ENCODE measurements around the gene ASB6. TPM values are rescaled to one million over a fixed set of nuclear protein-coding genes. Genes with fewer than 3 reads are reported as not detected.
A peak's percentile ranks its signal among the peaks of the same experiment; 100 is the strongest.
"Not testable (repeated sequence)": the region's sequence is repeated elsewhere in the genome, so short reads cannot be mapped to it uniquely, and the experiment has no call there.

Gene ASB6
- total RNA-seq, 2 experiments from 2014 or later = 24.9 to 25.1 TPM

DNA sequence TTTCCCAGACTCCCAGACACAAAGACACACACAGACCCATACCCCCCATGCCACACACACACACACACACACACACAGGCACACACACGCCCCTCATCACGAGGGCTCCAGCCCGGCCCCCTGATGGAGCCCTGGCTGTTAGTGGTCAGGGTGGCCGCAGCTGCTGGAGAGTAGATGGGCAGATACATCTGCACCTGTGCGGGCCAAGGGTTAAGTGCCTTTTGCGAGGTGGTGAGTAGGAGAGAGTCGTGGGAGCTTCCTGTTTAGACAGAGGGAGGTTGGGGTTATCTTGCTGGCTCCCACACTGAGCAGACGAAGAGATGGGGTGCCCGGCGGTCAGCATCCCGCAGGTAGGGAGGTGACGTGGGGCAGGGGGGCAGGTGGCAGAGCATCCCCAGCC lies 31.7 kb upstream of the ASB6 start:
- H3K4me1 Mint-ChIP-seq = no peaks in the 10 kb centered on the region
- no peak overlapping the region for H3K4me3 Mint-ChIP-seq

DNA sequence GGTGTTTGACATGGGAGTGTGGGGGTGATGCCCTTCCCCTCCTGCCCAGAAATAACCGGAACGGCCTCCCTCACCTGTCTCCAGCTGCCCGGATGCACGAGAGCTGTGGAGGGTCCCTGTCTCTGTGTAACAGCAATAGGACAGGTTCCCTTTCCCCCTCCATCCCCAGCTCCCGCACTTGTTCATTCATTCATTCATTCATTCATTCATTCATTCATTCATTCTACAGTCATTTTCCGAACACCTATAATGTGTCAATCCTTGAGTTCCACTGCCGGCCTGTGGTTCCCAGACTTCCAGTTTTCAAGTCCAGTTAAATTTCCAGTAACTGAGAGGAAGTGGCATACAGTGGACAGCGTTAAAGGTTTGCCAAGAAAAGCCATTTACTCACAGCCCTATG lies 30.8 kb upstream of the ASB6 start:
- H3K4me3 Mint-ChIP-seq = no peak overlapping the region
- no peaks in the 10 kb centered on the region for H3K36me3 Mint-ChIP-seq
- DNase-seq = no peak
- no peaks in the 10 kb centered on the region for H3K4me1 Mint-ChIP-seq
- no peaks in the 10 kb centered on the region for H3K9me3 Mint-ChIP-seq
- H3K27ac Mint-ChIP-seq = no peak overlapping the region
- peaks cover 18% of the 10 kb centered on the region for H3K27me3 Mint-ChIP-seq

More for the DNA sequence above, 31.7 kb upstream of the ASB6 start:
- Mint-ChIP-seq H3K9me3 (no peaks in the 10 kb centered on the region), H3K36me3 (no peaks in the 10 kb centered on the region), H3K27me3 (peaks cover 21% of the 10 kb centered on the region), H3K27ac (no peak overlapping the region)
- DNase-seq = no peak

DNA sequence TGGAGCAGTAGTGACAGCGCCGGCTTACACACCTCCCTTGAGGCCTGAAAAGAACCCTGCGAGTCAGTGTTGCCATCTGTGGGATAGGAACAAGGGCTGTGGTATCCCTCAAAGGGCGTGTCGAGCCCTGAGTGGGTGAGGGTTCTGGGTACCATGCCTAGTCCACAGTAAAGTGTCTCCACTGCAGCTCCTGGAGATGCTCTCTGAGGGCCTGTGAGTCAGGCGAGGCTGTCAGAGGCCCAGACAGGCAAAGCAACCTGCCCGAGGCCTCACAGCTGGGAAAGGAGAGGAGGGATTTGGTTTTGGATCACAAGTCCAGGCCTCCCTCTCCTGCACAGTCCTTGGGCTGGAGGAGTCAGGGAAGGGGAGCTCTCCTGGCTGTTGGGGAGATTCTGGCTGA lies 29.6 kb upstream of the ASB6 start:
- DNase-seq = peak; percentile 31
- H3K4me3 Mint-ChIP-seq = no peak overlapping the region
- peaks cover 26% of the 10 kb centered on the region for H3K27me3 Mint-ChIP-seq
- H3K27ac Mint-ChIP-seq = no peak overlapping the region
- no peaks in the 10 kb centered on the region for H3K36me3 Mint-ChIP-seq
- no peaks in the 10 kb centered on the region for H3K9me3 Mint-ChIP-seq
- H3K4me1 Mint-ChIP-seq = no peaks in the 10 kb centered on the region

DNA sequence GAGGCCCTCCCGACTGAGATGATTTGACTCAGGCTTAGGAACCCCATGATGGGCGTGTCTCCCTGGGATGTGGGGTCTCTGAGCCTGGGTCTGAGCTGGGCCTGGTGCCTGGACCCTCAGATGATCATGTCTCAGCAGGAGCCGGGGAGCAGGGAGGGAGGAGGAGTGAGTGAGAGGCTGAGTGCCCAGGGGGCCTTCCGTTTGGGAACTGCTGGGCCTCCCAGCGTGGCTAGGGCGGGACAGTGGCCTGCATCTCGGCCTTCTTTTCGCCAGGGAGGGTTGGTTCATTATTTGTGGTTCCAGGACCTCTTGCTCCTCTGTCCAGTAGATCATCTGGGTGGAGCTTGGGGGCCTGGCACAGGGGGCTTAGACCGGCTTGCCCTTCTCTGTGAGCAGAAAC lies 29.1 kb upstream of the ASB6 start:
- no peaks in the 10 kb centered on the region for H3K4me1 Mint-ChIP-seq
- no peaks in the 10 kb centered on the region for H3K9me3 Mint-ChIP-seq
- no peak overlapping the region for H3K4me3 Mint-ChIP-seq
- H3K27ac Mint-ChIP-seq = no peak overlapping the region
- no peak for DNase-seq
- no peaks in the 10 kb centered on the region for H3K36me3 Mint-ChIP-seq
- peaks cover 22% of the 10 kb centered on the region for H3K27me3 Mint-ChIP-seq

DNA sequence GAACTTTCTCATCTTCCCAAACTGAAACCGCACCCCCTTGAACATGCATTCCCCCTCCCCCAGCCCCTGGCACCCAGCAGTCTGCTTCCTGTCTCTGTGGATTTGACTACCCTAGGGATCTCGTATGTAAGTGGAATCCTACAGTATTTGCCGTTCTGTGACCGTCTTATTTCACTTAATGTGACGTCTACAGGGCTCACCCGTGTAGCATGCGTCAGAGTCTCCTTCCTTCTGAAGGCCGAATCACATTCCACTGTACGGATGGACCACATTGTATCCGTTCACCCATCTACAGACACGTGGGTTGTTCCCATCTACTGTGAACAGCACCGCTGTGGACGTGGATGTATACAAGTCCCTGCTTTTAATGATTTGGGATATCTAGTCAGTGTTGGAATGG lies 28.0 kb upstream of the ASB6 start:
- H3K36me3 Mint-ChIP-seq = no peaks in the 10 kb centered on the region
- DNase-seq = no peak
- H3K9me3 Mint-ChIP-seq = no peaks in the 10 kb centered on the region
- peaks cover 26% of the 10 kb centered on the region for H3K27me3 Mint-ChIP-seq
- H3K27ac Mint-ChIP-seq = no peak overlapping the region
- no peak overlapping the region for H3K4me3 Mint-ChIP-seq
- H3K4me1 Mint-ChIP-seq = no peaks in the 10 kb centered on the region

DNA sequence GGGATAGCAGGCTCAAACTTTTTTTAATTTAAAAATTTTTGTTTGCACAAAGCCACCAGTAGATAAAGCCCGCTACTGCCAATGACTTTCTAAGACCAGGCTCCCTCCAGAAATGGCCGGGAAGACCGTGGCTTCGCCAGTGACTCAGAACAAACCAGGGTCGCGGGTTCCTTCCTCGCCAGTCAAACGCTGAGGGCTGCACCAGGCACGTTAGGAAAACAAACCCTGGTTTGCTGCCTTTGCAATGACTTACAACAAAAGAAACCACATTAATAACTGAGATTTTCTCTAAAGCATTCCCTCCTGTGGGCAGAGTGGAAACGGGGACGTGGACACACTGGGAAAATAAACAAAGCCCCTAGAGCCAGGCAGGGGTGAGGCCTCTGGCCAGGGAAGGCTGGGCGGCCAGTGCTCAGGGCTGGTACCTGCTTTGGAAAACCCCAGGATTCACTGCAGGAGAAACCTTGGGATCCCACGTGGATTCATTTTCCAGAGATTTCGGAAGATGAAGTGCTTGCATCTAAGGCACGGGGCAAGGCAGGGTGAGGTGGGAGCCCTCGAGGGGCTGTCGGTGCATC lies 27.3 kb upstream of the ASB6 start:
- Mint-ChIP-seq H3K4me3 (no peak overlapping the region), H3K9me3 (no peaks in the 10 kb centered on the region), H3K36me3 (no peaks in the 10 kb centered on the region), H3K27ac (no peak overlapping the region), H3K4me1 (no peaks in the 10 kb centered on the region), H3K27me3 (peaks cover 34% of the 10 kb centered on the region)
- no peak for DNase-seq

DNA sequence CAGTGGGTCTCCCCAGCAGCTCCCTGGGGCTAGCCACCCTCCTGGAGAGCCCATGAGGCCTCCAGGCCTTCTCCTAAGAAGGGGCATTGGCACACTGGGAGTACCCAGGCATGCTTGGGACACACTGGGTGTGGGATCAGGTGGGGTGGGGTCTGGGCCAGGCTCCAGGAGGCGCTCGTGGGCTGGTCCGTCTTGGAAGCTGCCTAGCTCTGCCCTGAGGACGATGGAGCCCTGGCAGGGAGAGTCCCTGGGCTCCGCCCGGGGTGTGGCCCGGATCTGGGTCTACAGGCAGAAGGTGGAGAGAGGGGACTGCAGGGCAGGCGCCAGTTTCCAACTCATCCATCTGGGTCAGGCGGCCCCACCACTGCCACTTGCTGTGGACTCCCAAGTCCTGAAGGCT lies 25.9 kb upstream of the ASB6 start:
- H3K27me3 Mint-ChIP-seq = peaks cover 34% of the 10 kb centered on the region
- DNase-seq = no peak
- H3K27ac Mint-ChIP-seq = no peak overlapping the region
- no peaks in the 10 kb centered on the region for H3K36me3 Mint-ChIP-seq
- H3K4me1 Mint-ChIP-seq = no peaks in the 10 kb centered on the region
- no peaks in the 10 kb centered on the region for H3K9me3 Mint-ChIP-seq
- no peak overlapping the region for H3K4me3 Mint-ChIP-seq

DNA sequence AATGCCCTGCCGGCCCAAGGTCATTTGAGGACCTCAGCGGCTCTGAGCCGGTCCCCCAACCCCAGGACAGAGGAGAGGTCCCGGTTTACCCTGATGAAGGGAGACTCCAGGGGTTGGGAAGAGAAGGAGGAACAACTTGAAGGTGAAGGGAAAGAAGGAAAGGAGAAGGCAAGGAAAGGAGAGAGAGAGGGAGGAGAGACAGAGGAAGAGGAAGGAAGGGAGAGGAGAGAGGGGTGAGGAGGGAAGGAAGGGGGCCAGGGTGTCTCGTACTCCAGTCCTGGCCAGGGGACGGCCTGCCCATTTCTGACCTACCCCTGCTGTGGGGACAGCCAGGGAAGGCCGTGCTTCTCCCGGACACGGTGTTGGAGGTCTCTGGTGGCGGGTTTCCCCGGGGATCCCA lies 25.4 kb upstream of the ASB6 start:
- no peaks in the 10 kb centered on the region for H3K9me3 Mint-ChIP-seq
- no peak overlapping the region for H3K27ac Mint-ChIP-seq
- no peaks in the 10 kb centered on the region for H3K4me1 Mint-ChIP-seq
- DNase-seq = no peak
- H3K4me3 Mint-ChIP-seq = no peak overlapping the region
- no peaks in the 10 kb centered on the region for H3K36me3 Mint-ChIP-seq
- H3K27me3 Mint-ChIP-seq = peaks cover 34% of the 10 kb centered on the region

DNA sequence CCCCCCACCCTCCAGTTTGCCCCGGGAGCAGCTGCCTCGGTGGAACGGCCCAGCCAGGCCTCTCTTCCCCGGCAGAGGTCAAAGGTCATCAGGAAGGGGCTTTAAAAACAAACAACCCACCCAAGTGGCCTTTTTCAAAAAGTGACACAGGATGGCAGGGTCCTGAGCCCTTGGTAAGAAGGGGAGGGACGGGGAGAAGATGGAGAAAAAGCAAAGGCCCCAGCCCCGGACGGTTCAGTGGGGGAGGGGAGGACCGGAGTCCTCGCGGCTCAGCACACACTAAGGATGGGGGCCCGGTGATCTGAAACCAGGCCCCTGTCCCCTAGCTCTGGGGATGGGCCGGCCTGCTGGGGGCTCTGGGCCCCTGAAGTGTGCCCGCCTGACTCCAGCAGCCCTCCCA lies 24.6 kb upstream of the ASB6 start:
- no peak for DNase-seq
- Mint-ChIP-seq H3K9me3 (no peaks in the 10 kb centered on the region), H3K4me1 (no peaks in the 10 kb centered on the region), H3K27ac (no peak overlapping the region), H3K36me3 (no peaks in the 10 kb centered on the region), H3K27me3 (peaks cover 34% of the 10 kb centered on the region), H3K4me3 (no peak overlapping the region)

DNA sequence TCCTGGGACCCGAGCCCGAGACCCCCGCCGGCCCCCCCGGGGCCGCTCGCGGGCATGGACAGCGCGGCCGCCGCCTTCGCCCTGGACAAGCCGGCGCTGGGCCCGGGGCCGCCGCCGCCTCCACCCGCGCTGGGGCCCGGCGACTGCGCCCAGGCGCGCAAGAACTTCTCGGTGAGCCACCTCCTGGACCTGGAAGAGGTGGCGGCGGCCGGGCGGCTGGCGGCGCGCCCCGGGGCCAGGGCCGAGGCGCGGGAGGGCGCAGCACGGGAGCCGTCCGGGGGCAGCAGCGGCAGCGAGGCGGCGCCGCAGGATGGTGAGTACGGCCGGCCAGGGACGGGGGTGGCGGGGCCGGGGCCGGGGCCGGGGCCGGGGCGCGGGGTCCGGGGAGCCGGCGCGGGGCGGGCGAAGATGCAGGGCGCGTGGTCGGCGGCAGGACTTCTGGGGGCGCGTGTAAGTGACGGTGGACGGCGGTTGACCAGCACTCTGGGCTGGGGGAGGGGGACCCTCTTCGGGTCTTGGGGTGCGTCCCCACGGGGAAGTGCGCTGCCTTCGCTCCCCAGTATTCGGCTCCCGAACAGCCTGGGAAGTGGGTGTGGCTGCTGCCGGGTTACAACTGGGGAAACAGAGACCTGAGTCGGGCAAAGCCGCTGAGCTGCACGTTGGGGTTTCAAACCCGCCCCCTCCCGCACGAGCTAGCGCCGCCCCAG lies 24.0 kb upstream of the ASB6 start:
- Mint-ChIP-seq H3K4me3 (peak overlapping the region; percentile 43), H3K9me3 (no peaks in the 10 kb centered on the region), H3K27ac (no peak overlapping the region), H3K27me3 (peaks cover 34% of the 10 kb centered on the region), H3K4me1 (no peaks in the 10 kb centered on the region), H3K36me3 (no peaks in the 10 kb centered on the region)
- no peak for DNase-seq

DNA sequence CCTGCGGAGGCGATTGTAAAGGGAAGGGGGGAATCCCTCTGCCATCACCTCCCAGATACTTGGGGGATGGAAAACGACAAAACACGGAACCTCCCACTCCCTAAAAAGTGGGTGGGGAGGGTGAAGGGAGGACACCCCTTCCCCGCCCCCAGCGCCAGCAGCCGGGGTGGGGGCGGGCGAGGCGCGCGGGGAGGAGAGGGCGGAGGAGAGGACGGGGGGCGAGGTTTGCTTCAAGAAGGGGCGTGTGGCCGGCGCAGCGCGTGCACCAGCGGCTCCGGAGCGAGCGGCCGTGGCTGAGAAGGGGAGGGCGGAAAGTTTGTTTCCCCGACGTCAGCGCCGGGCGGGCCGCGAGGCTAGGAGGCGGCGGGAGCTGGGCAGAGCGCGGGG lies 23.4 kb upstream of the ASB6 start, which contains the start of gene PRRX2:
TSS of gene PRRX2 (plus strand) at position 259 of the 387 bp plus-strand sequence. CDS start 221 bp downstream, outside the sequence.
- Mint-ChIP-seq H3K27me3 (peaks cover 34% of the 10 kb centered on the region), H3K4me3 (peak within 1 kb of the TSS; percentile 63), H3K4me1 (no peaks in the 10 kb centered on the region), H3K27ac (no peak within 1 kb of the TSS), H3K36me3 (no peaks in the 10 kb centered on the region), H3K9me3 (no peaks in the 10 kb centered on the region)
- peak; percentile 72 for DNase-seq

DNA sequence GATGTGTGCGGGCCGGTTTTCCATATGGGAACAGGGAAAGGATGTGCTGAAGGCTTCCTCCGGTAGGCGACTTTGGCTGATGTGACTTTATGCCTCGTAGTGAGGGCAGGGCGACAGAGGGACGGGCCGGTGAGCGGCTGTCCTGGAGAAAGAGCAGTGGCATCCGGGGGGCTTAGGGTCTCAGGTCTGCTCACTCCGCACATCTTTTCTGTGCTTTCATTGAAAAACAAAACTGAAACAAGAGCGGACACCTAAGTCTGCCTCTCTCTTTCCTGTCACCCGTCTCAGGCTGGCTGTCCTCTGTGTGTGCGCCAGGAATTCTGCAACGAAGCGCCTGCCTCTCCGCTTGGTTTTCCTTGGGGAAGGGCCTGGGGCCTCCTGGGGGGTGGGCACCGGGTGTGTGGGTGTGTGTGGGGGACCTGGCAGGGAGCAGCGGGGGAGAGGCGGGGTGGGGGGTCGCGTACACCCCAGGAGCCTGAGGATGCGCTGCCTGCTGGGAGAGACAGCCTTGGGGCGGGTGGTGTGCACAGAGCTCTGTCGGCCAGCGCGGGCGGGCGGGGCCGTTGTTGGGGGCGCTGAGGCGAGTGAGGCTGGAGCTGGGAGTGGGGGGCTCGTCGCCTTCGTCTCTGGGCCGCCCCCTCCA lies 22.9 kb upstream of the ASB6 start:
- Mint-ChIP-seq H3K9me3 (no peaks in the 10 kb centered on the region), H3K36me3 (no peaks in the 10 kb centered on the region), H3K27ac (no peak overlapping the region), H3K4me1 (no peaks in the 10 kb centered on the region), H3K4me3 (peak overlapping the region; percentile 63), H3K27me3 (peaks cover 32% of the 10 kb centered on the region)
- DNase-seq = peak; percentile 28

DNA sequence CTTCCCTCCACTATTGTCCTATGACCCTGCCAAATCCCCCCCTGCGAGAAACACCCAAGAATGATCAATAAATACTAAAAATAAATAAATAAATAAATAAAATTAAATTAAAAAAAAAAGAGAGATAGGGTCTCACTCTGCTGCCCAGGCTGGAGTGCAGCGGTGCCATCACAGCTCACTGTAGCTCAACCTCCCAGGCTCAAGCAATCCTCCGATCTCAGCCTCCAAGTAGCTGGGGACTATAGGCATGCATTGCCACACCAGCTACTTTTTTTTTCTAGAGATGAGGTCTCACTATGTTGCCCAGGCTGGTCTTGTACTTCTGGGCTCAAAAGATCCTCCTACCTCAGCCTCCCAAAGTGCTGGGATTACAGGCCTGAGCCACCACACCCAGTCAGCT lies 20.3 kb upstream of the ASB6 start:
- not testable (repeated sequence) for H3K36me3 Mint-ChIP-seq, H3K9me3 Mint-ChIP-seq, H3K4me1 Mint-ChIP-seq, H3K4me3 Mint-ChIP-seq, H3K27ac Mint-ChIP-seq, DNase-seq
- H3K27me3 Mint-ChIP-seq = peaks cover 17% of the 10 kb centered on the region

DNA sequence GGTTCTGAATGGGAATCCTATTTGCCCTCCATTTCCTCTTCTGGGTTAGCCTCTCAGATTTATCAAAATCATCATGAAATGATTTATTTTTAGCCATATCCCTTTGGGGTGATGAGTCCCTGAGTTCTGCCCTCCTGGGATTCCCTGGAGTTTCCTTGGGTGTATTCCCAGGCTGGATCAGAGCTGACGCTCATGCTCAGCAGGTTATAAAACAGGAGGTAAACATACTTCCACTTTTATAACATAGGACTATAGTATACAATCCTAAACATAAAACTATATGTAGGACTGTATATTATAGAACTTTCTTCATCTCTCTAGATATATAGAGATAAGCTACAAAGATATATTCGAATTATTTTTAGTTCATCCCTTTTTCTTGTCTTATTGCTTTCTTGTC lies 19.1 kb upstream of the ASB6 start:
- Mint-ChIP-seq H3K9me3 (no peaks in the 10 kb centered on the region), H3K27me3 (peaks cover 14% of the 10 kb centered on the region), H3K4me3 (no peak overlapping the region), H3K27ac (no peak overlapping the region), H3K4me1 (no peaks in the 10 kb centered on the region), H3K36me3 (no peaks in the 10 kb centered on the region)
- no peak for DNase-seq

DNA sequence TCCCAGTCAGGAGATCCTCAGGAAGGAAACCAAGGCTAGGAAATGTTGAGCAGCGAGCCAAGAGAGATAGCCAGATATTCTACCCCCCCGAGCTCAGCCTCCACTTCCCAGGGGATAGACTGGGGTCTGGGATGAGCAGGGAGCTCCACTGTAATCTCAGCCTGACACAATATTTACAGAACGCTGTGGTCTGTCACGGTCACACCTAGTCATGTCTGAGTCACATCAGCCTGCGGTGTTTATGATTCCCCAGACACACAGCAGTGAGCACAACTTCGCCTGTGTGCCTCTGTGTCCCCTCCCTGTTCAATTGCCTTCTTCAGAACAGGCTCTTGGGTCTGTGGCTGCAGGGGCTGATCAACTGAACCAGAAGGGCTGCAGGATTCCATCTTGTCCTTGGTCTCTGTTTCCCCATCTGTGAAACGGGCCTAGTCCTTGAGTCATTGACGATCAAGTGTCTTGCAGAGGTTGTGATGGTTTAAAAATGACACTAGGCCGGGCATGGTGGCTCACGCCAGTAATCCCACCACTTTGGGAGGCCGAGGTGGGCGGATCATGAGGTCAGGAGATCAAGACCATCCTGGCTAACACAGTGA lies 14.9 kb upstream of the ASB6 start:
- Mint-ChIP-seq H3K4me1 (no peaks in the 10 kb centered on the region), H3K9me3 (no peaks in the 10 kb centered on the region), H3K27ac (no peak overlapping the region), H3K27me3 (no peaks in the 10 kb centered on the region), H3K4me3 (no peak overlapping the region), H3K36me3 (no peaks in the 10 kb centered on the region)
- no peak for DNase-seq
